ENCODE measurements around the gene TLR5. TPM values are rescaled to one million over a fixed set of nuclear protein-coding genes. Genes with fewer than 3 reads are reported as not detected.
A peak's percentile ranks its signal among the peaks of the same experiment; 100 is the strongest.

Gene TLR5
- total and polyA plus RNA-seq, 8 donors = 2.4 to 15.2 (median 4.6) TPM

- Histone ChIP-seq H3K27ac (peak overlapping the region in 1 of 4 donors; percentile 69), H3K9me3 (no peaks in the 10 kb centered on the region), H3K27me3 (no peaks in the 10 kb centered on the region), H3K4me1 (peaks cover 3 to 17% (median 6%) of the 10 kb centered on the region in 3 donors), H3K4me3 (no peak overlapping the region), H3K36me3 (no peaks in the 10 kb centered on the region)
- DNase-seq (peak in 2 of 6 donors; percentile 38 to 51), FAIRE-seq (no peak), ATAC-seq (peak in 3 of 4 donors; percentile 33 to 46 (median 34))
- TF ChIP-seq CTCF (IDR thresholded peaks at IDR 0.05) = no peak
- WGBS, 2 donors = 73 to 75% methylated on average over 2 of the region's 2 CpGs
- intact Hi-C loops (cut with DNase I) = loop anchor here in 1 of 3 donors (10.0 kb wide), 1 partner anchor 547 kb away; no protein-coding TSS in a partner anchor
These were observed 5.5 kb downstream of the TLR5 start for GRCh38 chr1:223137455-223138085.

GRCh38 chr1:223136086-223136485 lies 7.0 kb downstream of the TLR5 start:
- no peaks in the 10 kb centered on the region for H3K9me3 ChIP-seq
- FAIRE-seq (no peak), ATAC-seq (no peak), DNase-seq (no peak)
- H3K36me3 ChIP-seq = no peaks in the 10 kb centered on the region
- no peak overlapping the region for H3K27ac ChIP-seq
- WGBS, 2 donors = 79% methylated on average over 2 of the region's 2 CpGs
- no peak overlapping the region for H3K4me3 ChIP-seq
- TF ChIP-seq CTCF (IDR thresholded peaks at IDR 0.05) = no peak
- no peaks in the 10 kb centered on the region for H3K27me3 ChIP-seq
- intact Hi-C loops (cut with DNase I) = loop anchor here in 1 of 3 donors (10.0 kb wide), 1 partner anchor 549 kb away; no protein-coding TSS in a partner anchor
- H3K4me1 ChIP-seq = peaks cover 3 to 17% (median 6%) of the 10 kb centered on the region in 3 donors

GRCh38 chr1:223135176-223135942 lies 7.7 kb downstream of the TLR5 start:
- no peak overlapping the region for H3K27ac ChIP-seq
- no peaks in the 10 kb centered on the region for H3K27me3 ChIP-seq
- ATAC-seq (peak in 1 of 4 donors; percentile 3), FAIRE-seq (no peak), DNase-seq (peak in 1 of 6 donors; percentile 58)
- no peak for TF ChIP-seq CTCF (IDR thresholded peaks at IDR 0.05)
- H3K9me3 ChIP-seq = no peaks in the 10 kb centered on the region
- 75 to 81% methylated on average over 8 of the region's 8 CpGs for WGBS, 2 donors
- no peaks in the 10 kb centered on the region for H3K36me3 ChIP-seq
- peaks cover 3 to 17% (median 6%) of the 10 kb centered on the region in 3 donors for H3K4me1 ChIP-seq
- intact Hi-C loops (cut with DNase I) = loop anchor here in 1 of 3 donors (10.0 kb wide), 1 partner anchor 549 kb away; no protein-coding TSS in a partner anchor
- H3K4me3 ChIP-seq = no peak overlapping the region

- Histone ChIP-seq H3K4me1 (peaks cover 3 to 17% (median 6%) of the 10 kb centered on the region in 3 donors), H3K9me3 (no peaks in the 10 kb centered on the region), H3K27me3 (no peaks in the 10 kb centered on the region), H3K36me3 (no peaks in the 10 kb centered on the region), H3K27ac (peak overlapping the region; percentile 46 to 85 (median 56)), H3K4me3 (peak overlapping the region; percentile 0 to 44 (median 20))
- intact Hi-C loops (cut with DNase I) = loop anchor here in 2 of 3 donors (5.0 to 10.0 kb wide), 2 partner anchors 548 to 551 kb away; no protein-coding TSS in a partner anchor
- WGBS, 2 donors = 1 to 2% methylated on average over 23 of the region's 23 CpGs
- DNase-seq (peak; percentile 78 to 94 (median 90)), ATAC-seq (peak; percentile 91 to 95 (median 94)), FAIRE-seq (peak; percentile 82)
- TF ChIP-seq CTCF (IDR thresholded peaks at IDR 0.05) = peak in 3 of 4 donors; percentile 87 to 96 (median 94)
These were observed 9.1 kb downstream of the TLR5 start for GRCh38 chr1:223133824-223134435.
